Non-pigmented ciliary epithelial cell (primary cell): ENCODE results near the gene CRCP.
"Not testable (repeated sequence)": the region's sequence is repeated elsewhere in the genome, so short reads cannot be mapped to it uniquely, and the experiment has no call there.

Experiments
- DNase-seq: peaks from one replicate; pipeline ENCODE4 v3.0.0-alpha.2; 2010; ENCODE audit warnings: low read depth

The CRCP gene

GRCh38 chr7:66156035-66156434, 41.4 kb downstream of the CRCP start:
- DNase-seq = not testable (repeated sequence)

- DNase-seq = no peak
Measured at GRCh38 chr7:66157060-66157459, 42.4 kb downstream of the CRCP start.

GRCh38 chr7:66162622-66163021, 48.0 kb downstream of the CRCP start:
- DNase-seq = no peak

- no peak for DNase-seq
Measured at GRCh38 chr7:66163186-66163610, 48.6 kb downstream of the CRCP start.

GRCh38 chr7:66164356-66164755, 49.7 kb downstream of the CRCP start:
- no peak for DNase-seq

DNA sequence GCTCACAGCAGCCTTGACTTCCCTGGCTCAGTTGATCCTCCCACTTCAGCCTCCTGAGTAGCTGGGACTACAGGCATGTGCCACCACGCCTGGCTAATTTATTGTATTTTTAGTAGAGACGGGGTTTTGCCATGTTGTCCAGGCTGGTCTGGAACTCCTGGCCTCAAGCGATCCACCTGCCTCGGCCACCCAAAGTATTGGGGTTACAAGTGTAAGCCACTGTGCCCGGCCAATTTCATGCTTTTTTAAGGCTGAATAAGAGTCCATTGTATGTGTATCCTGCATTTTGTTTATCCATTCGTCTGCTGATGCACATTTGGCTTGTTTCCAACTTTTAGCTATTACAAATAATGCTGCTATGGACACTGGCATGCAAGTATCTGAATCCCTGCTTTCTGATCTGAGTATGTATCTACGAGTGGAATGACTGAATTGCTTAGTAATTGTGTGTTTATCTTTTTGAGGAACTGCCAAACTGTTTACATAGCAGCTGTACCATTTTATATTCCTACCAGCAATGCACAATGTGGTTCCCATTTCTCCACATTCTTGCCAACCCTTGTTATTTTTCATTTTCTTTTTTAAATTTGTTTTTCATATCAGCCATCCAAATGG, 53.2 kb downstream of the CRCP start:
- peak; percentile 45 for DNase-seq

GRCh38 chr7:66169616-66170015, 55.0 kb downstream of the CRCP start:
- DNase-seq = no peak

- DNase-seq = no peak
Measured at GRCh38 chr7:66170309-66171231, 55.9 kb downstream of the CRCP start.

DNA sequence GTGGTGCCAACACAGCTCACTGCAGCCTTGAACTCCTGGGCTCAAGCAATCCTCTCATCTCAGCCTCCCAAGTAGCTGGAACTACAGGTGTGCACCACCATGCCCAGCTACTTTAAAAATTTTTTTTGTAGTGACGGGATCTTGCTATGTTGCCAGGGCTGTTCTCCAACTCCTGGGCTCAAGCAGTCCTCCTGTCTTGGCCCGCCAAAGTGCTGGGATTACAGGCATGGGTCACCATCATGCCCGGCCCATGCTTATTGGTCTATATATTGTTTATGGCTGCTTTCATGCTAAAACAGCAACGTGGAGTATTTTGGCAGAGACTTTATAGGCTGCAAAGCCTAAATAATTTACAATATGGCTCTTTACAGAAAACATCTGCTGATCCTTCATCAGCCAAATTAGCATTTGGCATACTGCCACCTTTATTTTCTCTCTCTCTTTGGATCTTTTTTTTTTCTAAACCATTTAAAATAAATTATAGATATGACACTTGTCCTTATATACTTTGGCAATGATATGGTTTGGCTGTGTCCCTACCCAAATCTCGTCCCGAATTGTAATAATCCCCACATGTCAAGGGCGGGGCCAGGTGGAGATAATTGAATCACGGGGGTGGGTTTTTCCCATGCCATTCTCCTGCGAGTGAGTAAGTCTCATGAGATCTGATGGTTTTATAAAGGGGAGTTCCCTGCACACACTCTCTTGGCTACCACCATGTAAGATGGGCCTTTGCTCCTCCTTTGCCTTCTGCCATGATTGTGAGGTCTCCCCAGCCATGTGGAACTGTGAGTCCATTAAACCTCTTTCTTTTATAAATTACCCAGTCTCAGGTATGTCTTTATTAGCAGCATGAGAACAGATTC, 58.1 kb downstream of the CRCP start:
- DNase-seq = not testable (repeated sequence)

DNA sequence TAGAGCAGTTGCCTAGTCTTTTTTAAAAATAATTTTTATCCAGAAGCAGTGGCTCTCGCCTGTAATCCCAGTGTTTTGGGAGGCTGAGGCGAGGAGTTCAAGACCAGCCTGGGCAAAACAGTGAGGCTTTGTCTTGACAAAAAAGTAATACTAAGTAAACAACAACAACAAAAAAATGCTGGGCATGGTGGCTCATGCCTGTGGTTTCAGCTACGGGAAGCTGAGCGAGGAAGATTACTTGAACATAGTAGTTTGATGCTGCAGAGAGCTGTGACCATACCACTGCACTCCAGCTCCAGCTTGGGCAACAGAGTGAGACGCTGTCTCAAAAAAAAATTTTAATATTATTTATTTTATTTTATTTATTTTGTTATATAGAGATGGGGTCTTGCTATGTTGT, 59.2 kb downstream of the CRCP start:
- no peak for DNase-seq

DNA sequence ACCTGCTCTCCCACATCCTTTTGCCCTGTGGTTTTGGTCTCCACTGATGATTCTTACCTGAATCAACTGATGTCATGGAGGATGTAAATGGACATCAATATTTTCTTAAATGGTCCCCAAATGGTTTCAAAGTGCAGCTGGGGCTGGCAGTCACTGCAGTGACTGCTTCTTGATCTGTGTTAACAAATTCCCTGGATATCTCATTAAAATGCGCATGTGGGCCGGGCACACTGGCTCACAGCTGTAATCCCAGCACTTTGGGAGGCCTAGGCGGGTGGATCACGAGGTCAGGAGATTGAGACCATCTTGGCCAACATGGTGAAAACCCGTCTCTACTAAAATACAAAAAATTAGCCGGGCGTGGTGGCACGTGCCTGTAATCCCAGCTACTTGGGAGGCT, 60.4 kb downstream of the CRCP start:
- not testable (repeated sequence) for DNase-seq

GRCh38 chr7:66176914-66177313, 62.3 kb downstream of the CRCP start:
- DNase-seq = no peak

DNA sequence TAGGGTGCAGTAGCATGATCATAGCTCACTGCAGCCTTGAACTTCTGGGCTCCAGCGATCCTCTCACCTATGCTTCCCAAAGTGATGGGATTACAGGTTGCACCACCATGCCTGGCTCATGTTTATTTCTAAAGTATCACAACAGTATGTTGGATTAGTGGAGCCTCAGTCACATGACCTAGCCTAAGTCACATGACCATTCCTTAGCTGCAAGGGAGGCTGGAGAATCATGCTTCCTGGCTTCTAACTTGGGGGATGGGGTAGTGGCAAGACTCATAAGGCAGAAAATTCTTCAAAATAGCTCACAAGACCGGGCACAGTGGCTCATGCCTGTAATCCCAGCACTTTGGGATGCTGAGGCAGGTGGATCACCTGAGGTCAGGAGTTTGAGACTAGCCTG, 63.6 kb downstream of the CRCP start:
- DNase-seq = no peak

- DNase-seq = no peak
Measured at GRCh38 chr7:66181329-66181728, 66.7 kb downstream of the CRCP start.

DNA sequence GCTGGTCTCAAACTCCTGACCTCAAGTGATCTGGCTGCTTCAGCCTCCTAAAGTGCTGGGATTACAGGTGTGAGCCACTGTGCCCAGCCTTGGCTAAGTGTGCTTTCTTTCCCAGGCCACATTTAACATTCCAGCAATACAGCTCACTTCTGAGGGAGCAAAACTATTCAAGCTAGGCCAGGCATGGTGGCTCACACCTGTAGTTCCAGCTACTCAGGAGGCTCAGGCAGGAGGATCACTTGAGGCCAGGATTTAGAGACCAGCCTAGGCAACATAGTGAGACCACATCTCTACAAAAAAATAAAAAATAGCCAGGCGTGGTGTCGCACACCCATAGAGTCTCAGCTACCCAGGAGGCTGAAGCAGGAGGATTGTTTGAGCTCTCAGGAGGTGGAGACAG, 67.2 kb downstream of the CRCP start:
- no peak for DNase-seq

GRCh38 chr7:66182920-66183319, 68.3 kb downstream of the CRCP start:
- DNase-seq = no peak

- DNase-seq = peak; percentile 88
Measured at GRCh38 chr7:66183700-66184099, 69.1 kb downstream of the CRCP start.

- DNase-seq = no peak
Measured at GRCh38 chr7:66185680-66186187, 71.1 kb downstream of the CRCP start.

GRCh38 chr7:66186991-66187390, 72.3 kb downstream of the CRCP start:
- DNase-seq = no peak

DNA sequence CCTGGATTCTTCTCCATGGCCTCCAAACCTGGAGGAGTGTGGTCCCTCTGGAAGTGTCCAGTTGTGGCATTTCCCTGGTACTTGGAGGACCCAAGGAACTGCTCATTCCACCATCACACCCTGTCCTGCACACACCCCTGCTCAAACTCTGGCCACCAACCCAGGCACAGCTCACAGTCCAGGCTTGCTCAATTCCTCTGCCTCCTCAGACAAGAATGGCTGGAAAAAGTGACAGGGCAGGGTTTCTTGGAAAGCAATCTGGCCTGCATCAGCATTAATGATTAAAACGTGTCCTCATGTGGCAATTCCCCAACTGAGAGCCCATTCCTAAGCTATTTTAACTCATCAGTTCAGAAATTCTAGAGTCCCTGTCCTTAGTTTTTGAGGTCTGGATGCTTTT, 73.3 kb downstream of the CRCP start:
- DNase-seq = no peak

- no peak for DNase-seq
Measured at GRCh38 chr7:66188645-66189044, 74.0 kb downstream of the CRCP start.
